K562 (cell line): ENCODE data around the gene GRK3. TPM values are rescaled to one million over a fixed set of nuclear protein-coding genes. Genes with fewer than 3 reads are reported as not detected.

ENCODE experiments used
- EP300 ChIP-seq: IDR thresholded peaks from 2 replicates; pipeline ENCODE4 v1.6.1; 2012; ENCODE audit warnings: low read length, improper control_type of control experiment
- HNRNPLL ChIP-seq: fragments of 200-400 bp; formaldehyde crosslinking; IDR thresholded peaks from 2 replicates; pipeline ENCODE4 v1.6.1; 2017; ENCODE audit warnings: low read length, low read depth, mild to moderate bottlenecking; ENCODE audit not compliant: poor library complexity, severe bottlenecking
- IFI16 ChIP-seq: fragments of 250-450 bp; sonication (Bioruptor Pico); IDR thresholded peaks from 2 replicates; pipeline ENCODE4 v2.1.2; 2022; ENCODE audit warnings: mild to moderate bottlenecking, inconsistent platforms
- JUND ChIP-seq, 2 experiments: IDR thresholded peaks; 2 replicates in 1 of 2; 3 replicates in 1 of 2; pipeline ENCODE4 v1.6.1; 2011; ENCODE audit warnings: borderline replicate concordance in 2 of 2, low read depth in 2 of 2, low read length in 2 of 2, improper control_type of control experiment in 1 of 2, missing biosample characterization in 1 of 2, missing genetic modification characterization in 1 of 2, missing genetic modification reagents in 1 of 2
- MBD2 ChIP-seq: sonication (generic); IDR thresholded peaks from 2 replicates; pipeline ENCODE4 v1.6.1; 2016; ENCODE audit warnings: low read depth, borderline replicate concordance
- MTA2 ChIP-seq: fragments of 450-650 bp; IDR thresholded peaks from 2 replicates; pipeline ENCODE4 v1.6.1; 2016; ENCODE audit warnings: low read depth
- MXI1 ChIP-seq: IDR thresholded peaks from 2 replicates; pipeline ENCODE4 v1.6.1; 2011; ENCODE audit warnings: low read depth, mild to moderate bottlenecking, improper control_type of control experiment, low read length
- MYC ChIP-seq, 2 experiments: fragments of 250-450 bp in 1 of 2; sonication (Bioruptor Pico) in 1 of 2; IDR thresholded peaks; 2 replicates each; pipeline versions ENCODE4 v1.5.1 to v1.6.1; 2012 to 2021; ENCODE audit warnings: low read depth in 2 of 2, borderline replicate concordance in 1 of 2, improper control_type of control experiment in 1 of 2, low read length in 1 of 2, mild to moderate bottlenecking in 1 of 2, moderate library complexity in 1 of 2
- NR2C1 ChIP-seq, 2 experiments: fragments of 450-650 bp; IDR thresholded peaks; 2 replicates each; pipeline ENCODE4 v1.6.1; 2017; ENCODE audit warnings: mild to moderate bottlenecking in 2 of 2, antibody characterized with exemption in 1 of 2, inconsistent platforms in 1 of 2, missing compliant biosample characterization in 1 of 2, missing genetic modification characterization in 1 of 2
- RBBP5 ChIP-seq: fragments of 200-600 bp; sonication (generic); IDR thresholded peaks from 2 replicates; pipeline ENCODE4 v1.6.1; 2012; ENCODE audit warnings: borderline replicate concordance, mild to moderate bottlenecking, low read length, control low read depth, inconsistent platforms; ENCODE audit not compliant: insufficient read depth, poor library complexity, severe bottlenecking
- RBM15 ChIP-seq: fragments of 200-400 bp; formaldehyde crosslinking; IDR thresholded peaks from 2 replicates; pipeline ENCODE4 v1.6.1; 2018; ENCODE audit warnings: mild to moderate bottlenecking, low read length, moderate library complexity; ENCODE audit not compliant: insufficient read depth
- RUNX1 ChIP-seq: sonication (generic); IDR thresholded peaks from 2 replicates; pipeline ENCODE4 v1.6.1; 2016; ENCODE audit warnings: antibody characterized with exemption, low read depth
- SAFB2 ChIP-seq: fragments of 200-400 bp; formaldehyde crosslinking; IDR thresholded peaks from 2 replicates; pipeline ENCODE4 v1.6.1; 2018; ENCODE audit warnings: borderline replicate concordance, low read length, low read depth, moderate library complexity; ENCODE audit not compliant: severe bottlenecking
- SMARCE1 ChIP-seq: fragments of 450-650 bp; IDR thresholded peaks from 2 replicates; pipeline ENCODE4 v1.7.1; 2016; ENCODE audit warnings: mild to moderate bottlenecking
- SUPT5H ChIP-seq: fragments of 450-650 bp; IDR thresholded peaks from 2 replicates; pipeline ENCODE4 v1.6.1; 2016
- ZNF140 ChIP-seq: fragments of 250-450 bp; sonication (Bioruptor Pico); IDR thresholded peaks from 2 replicates; pipeline ENCODE4 v1.8.0; 2021; ENCODE audit warnings: moderate library complexity, mild to moderate bottlenecking, inconsistent platforms
- ZNF3 ChIP-seq: fragments of 250-450 bp; sonication (Bioruptor Pico); IDR thresholded peaks from 2 replicates; pipeline ENCODE4 v1.5.0; 2021; ENCODE audit warnings: mild to moderate bottlenecking, moderate library complexity
- ZNF316 ChIP-seq: fragments of 450-650 bp; IDR thresholded peaks from 2 replicates; pipeline ENCODE4 v1.6.1; 2016
- polyA plus RNA-seq, 8 experiments: library from polyadenylated mRNA; depleted of rRNA in 4 of 8; stranded (reverse) in 5 of 8; unstranded in 3 of 8; fragments of >200 nt; fragmentation: Nextera tagmentation in 2 of 8; fragmentation: Illumina TruSeq in 1 of 8; extraction: Ambion mirVana in 2 of 8; extraction: Trizol in 1 of 8; gene quantifications; 2 replicates each; pipeline versions ENCODE4 v1.2.1 to v1.2.3, GENCODE V29; 2011 to 2014; ENCODE audit warnings: inconsistent platforms in 1 of 8, missing spikeins in 1 of 8
- total RNA-seq, 7 experiments: library from RNA; depleted of rRNA in 6 of 7; stranded (reverse); fragments of >200 nt in 6 of 7; fragmentation: Illumina TruSeq in 2 of 7; extraction: Trizol in 2 of 7; gene quantifications; 2 replicates each; pipeline versions ENCODE4 v1.2.1 to v1.2.3, GENCODE V29; 2011 to 2021; ENCODE audit warnings: low replicate concordance in 1 of 7
- TF ChIP-seq, protein P1 (sequence below): fragments of 200-800 bp; sonication (Bioruptor generic); IDR thresholded peaks from 2 replicates; pipeline ENCODE4 v1.6.1; 2016; ENCODE audit warnings: missing genetic modification characterization, missing compliant biosample characterization
- TF ChIP-seq, protein P2 (sequence below), 2 experiments: fragments of 200-800 bp in 1 of 2; sonication (Bioruptor generic) in 1 of 2; sonication (generic) in 1 of 2; formaldehyde crosslinking in 1 of 2; IDR thresholded peaks in 1 of 2; conservative IDR thresholded peaks in 1 of 2; 2 replicates each; pipeline versions ENCODE4 v1.5.0 to v1.6.1; 2016 to 2020; ENCODE audit warnings: missing compliant biosample characterization in 1 of 2, missing genetic modification characterization in 1 of 2, missing genetic modification reagents in 1 of 2
- TF ChIP-seq, protein P3 (sequence below): fragments of 250-450 bp; sonication (Bioruptor Pico); IDR thresholded peaks from 2 replicates; pipeline ENCODE4 v1.9.0; 2021; ENCODE audit warnings: mild to moderate bottlenecking

Gene GRK3
- total and polyA plus RNA-seq, 9 of the 15 experiments (the other 6 are each of a cell fraction or from before 2014, with no cell fraction given): 1.4 to 7.6 (median 3.6) TPM

DNA sequence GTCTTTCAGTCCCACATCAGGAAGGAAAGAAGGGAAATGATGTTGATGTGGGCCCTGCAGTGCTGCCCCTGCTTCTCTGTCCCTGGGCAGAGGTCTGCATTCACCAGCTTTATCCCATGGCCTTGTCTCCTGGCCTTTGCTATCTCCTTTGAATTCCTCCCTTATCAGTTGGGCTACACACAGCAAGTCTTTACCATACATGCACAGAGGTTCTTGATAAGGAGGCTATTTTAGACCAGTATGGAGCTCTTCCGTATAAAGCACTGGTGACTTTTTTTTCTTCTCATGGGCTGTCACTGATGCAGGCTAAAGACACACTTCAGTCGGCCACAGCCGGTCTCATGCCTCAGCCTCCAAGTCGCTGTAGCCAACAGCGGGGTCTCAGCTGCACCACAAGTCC lies 197.7 kb downstream of the GRK3 start (continued):
- TF ChIP-seq, protein P1, sequence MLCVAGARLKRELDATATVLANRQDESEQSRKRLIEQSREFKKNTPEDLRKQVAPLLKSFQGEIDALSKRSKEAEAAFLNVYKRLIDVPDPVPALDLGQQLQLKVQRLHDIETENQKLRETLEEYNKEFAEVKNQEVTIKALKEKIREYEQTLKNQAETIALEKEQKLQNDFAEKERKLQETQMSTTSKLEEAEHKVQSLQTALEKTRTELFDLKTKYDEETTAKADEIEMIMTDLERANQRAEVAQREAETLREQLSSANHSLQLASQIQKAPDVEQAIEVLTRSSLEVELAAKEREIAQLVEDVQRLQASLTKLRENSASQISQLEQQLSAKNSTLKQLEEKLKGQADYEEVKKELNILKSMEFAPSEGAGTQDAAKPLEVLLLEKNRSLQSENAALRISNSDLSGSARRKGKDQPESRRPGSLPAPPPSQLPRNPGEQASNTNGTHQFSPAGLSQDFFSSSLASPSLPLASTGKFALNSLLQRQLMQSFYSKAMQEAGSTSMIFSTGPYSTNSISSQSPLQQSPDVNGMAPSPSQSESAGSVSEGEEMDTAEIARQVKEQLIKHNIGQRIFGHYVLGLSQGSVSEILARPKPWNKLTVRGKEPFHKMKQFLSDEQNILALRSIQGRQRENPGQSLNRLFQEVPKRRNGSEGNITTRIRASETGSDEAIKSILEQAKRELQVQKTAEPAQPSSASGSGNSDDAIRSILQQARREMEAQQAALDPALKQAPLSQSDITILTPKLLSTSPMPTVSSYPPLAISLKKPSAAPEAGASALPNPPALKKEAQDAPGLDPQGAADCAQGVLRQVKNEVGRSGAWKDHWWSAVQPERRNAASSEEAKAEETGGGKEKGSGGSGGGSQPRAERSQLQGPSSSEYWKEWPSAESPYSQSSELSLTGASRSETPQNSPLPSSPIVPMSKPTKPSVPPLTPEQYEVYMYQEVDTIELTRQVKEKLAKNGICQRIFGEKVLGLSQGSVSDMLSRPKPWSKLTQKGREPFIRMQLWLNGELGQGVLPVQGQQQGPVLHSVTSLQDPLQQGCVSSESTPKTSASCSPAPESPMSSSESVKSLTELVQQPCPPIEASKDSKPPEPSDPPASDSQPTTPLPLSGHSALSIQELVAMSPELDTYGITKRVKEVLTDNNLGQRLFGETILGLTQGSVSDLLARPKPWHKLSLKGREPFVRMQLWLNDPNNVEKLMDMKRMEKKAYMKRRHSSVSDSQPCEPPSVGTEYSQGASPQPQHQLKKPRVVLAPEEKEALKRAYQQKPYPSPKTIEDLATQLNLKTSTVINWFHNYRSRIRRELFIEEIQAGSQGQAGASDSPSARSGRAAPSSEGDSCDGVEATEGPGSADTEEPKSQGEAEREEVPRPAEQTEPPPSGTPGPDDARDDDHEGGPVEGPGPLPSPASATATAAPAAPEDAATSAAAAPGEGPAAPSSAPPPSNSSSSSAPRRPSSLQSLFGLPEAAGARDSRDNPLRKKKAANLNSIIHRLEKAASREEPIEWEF (CRISPR knock-in tag): no peak
- TF ChIP-seq ZNF140 (CRISPR knock-in tag) (no peak), MTA2 (peak; percentile 80), MXI1 (no peak), JUND (IDR thresholded peaks at IDR 0.05; ENCODE audit: borderline replicate concordance, low read depth, low read length) (peak; percentile 35; the same call in 1 of the 2 replicates), JUND (tag; IDR thresholded peaks at IDR 0.05; ENCODE audit: borderline replicate concordance, low read depth, low read length) (peak; percentile 15; the same call in 1 of the 3 replicates), RBBP5 (no peak), RUNX1 (no peak), IFI16 (CRISPR knock-in tag) (no peak), NR2C1 (IDR thresholded peaks at IDR 0.05) (no peak), NR2C1 (tag; IDR thresholded peaks at IDR 0.05) (no peak), EP300 (peak; percentile 80), ZNF316 (no peak), MBD2 (0 out of 2 replicates have a peak, but pooled peaks have one; percentile 35), SAFB2 (no peak), ZNF3 (CRISPR knock-in tag) (no peak), SMARCE1 (peak; percentile 78), SUPT5H (no peak), RBM15 (no peak), HNRNPLL (no peak), MYC (IDR thresholded peaks at IDR 0.05; ENCODE audit: low read depth, low read length) (no peak), MYC (CRISPR knock-in tag; IDR thresholded peaks at IDR 0.05; ENCODE audit: borderline replicate concordance, low read depth) (no peak)
- TF ChIP-seq, protein P2, sequence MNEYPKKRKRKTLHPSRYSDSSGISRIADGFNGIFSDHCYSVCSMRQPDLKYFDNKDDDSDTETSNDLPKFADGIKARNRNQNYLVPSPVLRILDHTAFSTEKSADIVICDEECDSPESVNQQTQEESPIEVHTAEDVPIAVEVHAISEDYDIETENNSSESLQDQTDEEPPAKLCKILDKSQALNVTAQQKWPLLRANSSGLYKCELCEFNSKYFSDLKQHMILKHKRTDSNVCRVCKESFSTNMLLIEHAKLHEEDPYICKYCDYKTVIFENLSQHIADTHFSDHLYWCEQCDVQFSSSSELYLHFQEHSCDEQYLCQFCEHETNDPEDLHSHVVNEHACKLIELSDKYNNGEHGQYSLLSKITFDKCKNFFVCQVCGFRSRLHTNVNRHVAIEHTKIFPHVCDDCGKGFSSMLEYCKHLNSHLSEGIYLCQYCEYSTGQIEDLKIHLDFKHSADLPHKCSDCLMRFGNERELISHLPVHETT (CRISPR knock-in tag; conservative IDR thresholded peaks at IDR 0.05 in 1 of 2, IDR thresholded peaks at IDR 0.05 in 1 of 2): no peak
- TF ChIP-seq, protein P3, sequence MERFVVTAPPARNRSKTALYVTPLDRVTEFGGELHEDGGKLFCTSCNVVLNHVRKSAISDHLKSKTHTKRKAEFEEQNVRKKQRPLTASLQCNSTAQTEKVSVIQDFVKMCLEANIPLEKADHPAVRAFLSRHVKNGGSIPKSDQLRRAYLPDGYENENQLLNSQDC (CRISPR knock-in tag): no peak
